ENCODE data around the gene BCAP31.
A peak's percentile ranks its signal among the peaks of the same experiment; 100 is the strongest.

Gene BCAP31

GRCh38 chrX:153673428-153674218 is 50.6 kb downstream of the BCAP31 start, which contains the start of gene PNCK:
TSS of gene PNCK (minus strand) at chrX:153673813. CDS start at chrX:153673076, 737 bp downstream.
- DNase-seq (ENCODE audit: low read depth): no peak

GRCh38 chrX:153672531-153673427 is 51.4 kb downstream of the BCAP31 start:
- DNase-seq (ENCODE audit: low read depth): no peak

GRCh38 chrX:153671589-153672530 is 52.3 kb downstream of the BCAP31 start:
- no peak for DNase-seq (ENCODE audit: low read depth)

GRCh38 chrX:153670748-153671588 is 53.2 kb downstream of the BCAP31 start:
- DNase-seq (ENCODE audit: low read depth): no peak

GRCh38 chrX:153669901-153670731 is 54.1 kb downstream of the BCAP31 start:
- DNase-seq (ENCODE audit: low read depth): no peak

- peak; percentile 28 for DNase-seq (ENCODE audit: low read depth)
Observed at GRCh38 chrX:153669174-153669890, 54.9 kb downstream of the BCAP31 start.

GRCh38 chrX:153668423-153669173 is 55.6 kb downstream of the BCAP31 start:
- DNase-seq (ENCODE audit: low read depth): no peak

- DNase-seq (ENCODE audit: low read depth): peak; percentile 67
Observed at GRCh38 chrX:153667956-153668396, 56.2 kb downstream of the BCAP31 start.

GRCh38 chrX:153667281-153667955 is 56.8 kb downstream of the BCAP31 start:
- no peak for DNase-seq (ENCODE audit: low read depth)

- DNase-seq (ENCODE audit: low read depth): no peak
Observed at GRCh38 chrX:153665726-153666306, 58.4 kb downstream of the BCAP31 start.

GRCh38 chrX:153662266-153662665 is 61.9 kb downstream of the BCAP31 start:
- peak; percentile 57 for DNase-seq (ENCODE audit: low read depth)

GRCh38 chrX:153659268-153659667 is 64.9 kb downstream of the BCAP31 start:
- DNase-seq (ENCODE audit: low read depth): no peak

GRCh38 chrX:153657161-153657560 is 67.0 kb downstream of the BCAP31 start:
- DNase-seq (ENCODE audit: low read depth): no peak

- DNase-seq (ENCODE audit: low read depth): no peak
Observed at GRCh38 chrX:153653556-153653955, 70.6 kb downstream of the BCAP31 start.

GRCh38 chrX:153651540-153652079 is 72.6 kb downstream of the BCAP31 start:
- no peak for DNase-seq (ENCODE audit: low read depth)

GRCh38 chrX:153650959-153651358 is 73.2 kb downstream of the BCAP31 start:
- no peak for DNase-seq (ENCODE audit: low read depth)

All from activated T-cell treated with anti-CD3 and anti-CD28 coated beads for 1 hour (primary cell).